Mesodermal cell (in vitro differentiated cells): Measurements from ENCODE around the gene FLCN.

Experiments
- H3K27ac ChIP-seq: 2 replicates; pipeline ENCODE4 v1.7.0; 2013; ENCODE audit warnings: mild to moderate bottlenecking, low read depth, low read length, moderate library complexity; ENCODE audit not compliant: severe bottlenecking
- H3K36me3 ChIP-seq: 2 replicates; pipeline ENCODE4 v1.7.1; 2013; ENCODE audit warnings: mild to moderate bottlenecking, low read length, moderate library complexity; ENCODE audit not compliant: control insufficient read depth, insufficient read depth
- H3K4me1 ChIP-seq: one replicate; pipeline ENCODE4 v1.7.1; 2013; ENCODE audit warnings: mild to moderate bottlenecking, low read length; ENCODE audit not compliant: insufficient read depth, control insufficient read depth, poor library complexity, severe bottlenecking
- H3K4me3 ChIP-seq: 2 replicates; pipeline ENCODE4 v1.7.0; 2013; ENCODE audit warnings: low read length, control low read depth, mild to moderate bottlenecking; ENCODE audit not compliant: insufficient read depth, poor library complexity, severe bottlenecking; ENCODE audit errors: extremely low read depth
- H3K9me3 ChIP-seq: 2 replicates; pipeline ENCODE4 v1.7.1; 2013; ENCODE audit warnings: mild to moderate bottlenecking, low read length, moderate library complexity; ENCODE audit not compliant: control insufficient read depth
- WGBS, 2 experiments: methylation state at CpG; one replicate each; pipeline ENCODE4 v1.1.5; 2013; ENCODE audit warnings: missing lambda C conversion rate in 2 of 2; ENCODE audit not compliant: insufficient coverage in 2 of 2; 5-methylcytosine and 5-hydroxymethylcytosine counted together

FLCN gene

DNA sequence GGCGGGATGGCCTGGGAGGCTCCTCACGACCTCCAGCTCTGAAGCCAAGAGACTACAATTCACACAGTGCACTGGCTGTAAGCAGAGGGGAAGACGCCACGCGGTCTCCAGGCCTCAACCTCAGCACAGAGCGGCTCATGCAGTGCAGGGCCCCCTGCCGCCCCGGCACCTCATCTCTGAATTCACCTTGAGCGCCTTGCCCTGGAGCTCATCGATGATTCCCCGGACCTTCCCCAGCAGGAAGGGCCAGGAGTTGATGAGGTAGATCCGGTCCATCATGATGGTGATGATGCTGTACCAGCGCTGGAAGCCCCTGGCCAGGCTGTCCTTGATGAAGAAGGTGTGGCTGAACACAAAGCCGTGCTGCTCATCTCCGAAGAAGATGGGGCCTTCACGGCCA lies 13.2 kb downstream of the FLCN start:
- Histone ChIP-seq H3K4me3 (no peak overlapping the region), H3K9me3 (no peaks in the 10 kb centered on the region), H3K27ac (no peak overlapping the region), H3K4me1 (no peaks in the 10 kb centered on the region), H3K36me3 (peaks cover 91% of the 10 kb centered on the region)
- WGBS, 2 experiments = 96 to 97% methylated on average over 14 to 16 of the region's 16 CpGs

- no peaks in the 10 kb centered on the region for H3K4me1 ChIP-seq
- H3K27ac ChIP-seq = no peak overlapping the region
- 95 to 96% methylated on average over 20 to 21 of the region's 22 CpGs for WGBS, 2 experiments
- H3K9me3 ChIP-seq = no peaks in the 10 kb centered on the region
- no peak overlapping the region for H3K4me3 ChIP-seq
- H3K36me3 ChIP-seq = peaks cover 90% of the 10 kb centered on the region
Measured at GRCh38 chr17:17221329-17221728, 15.6 kb downstream of the FLCN start.

- no peaks in the 10 kb centered on the region for H3K9me3 ChIP-seq
- H3K4me3 ChIP-seq = no peak overlapping the region
- peaks cover 90% of the 10 kb centered on the region for H3K36me3 ChIP-seq
- 95 to 100% methylated on average over 8 of the region's 8 CpGs for WGBS, 2 experiments
- no peaks in the 10 kb centered on the region for H3K4me1 ChIP-seq
- H3K27ac ChIP-seq = no peak overlapping the region
Measured at GRCh38 chr17:17220529-17220928, 16.4 kb downstream of the FLCN start.

DNA sequence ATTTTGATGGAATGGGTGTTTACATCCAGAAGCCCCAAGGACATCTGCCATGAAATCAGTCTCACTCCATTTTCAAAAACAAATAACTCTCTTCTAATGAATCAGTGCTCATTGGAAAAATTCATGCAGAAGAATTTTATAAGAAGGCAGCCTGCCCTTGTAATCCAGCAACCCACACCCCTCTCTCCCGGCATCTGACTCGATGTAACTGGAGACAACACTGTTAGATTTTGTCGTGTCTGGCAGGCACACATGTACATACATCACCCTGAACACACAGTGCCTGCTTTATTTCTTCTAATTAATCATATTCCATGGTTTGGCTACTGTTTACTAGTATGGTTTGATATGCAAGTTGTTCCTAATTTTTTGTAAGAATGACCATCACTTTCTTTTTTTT lies 19.0 kb downstream of the FLCN start:
- no peaks in the 10 kb centered on the region for H3K4me1 ChIP-seq
- WGBS, 2 experiments = 90% methylated on average over 2 of the region's 3 CpGs; no CpG with 5 or more reads in 1 of the 2 experiments
- peaks cover 87% of the 10 kb centered on the region for H3K36me3 ChIP-seq
- H3K9me3 ChIP-seq = no peaks in the 10 kb centered on the region
- H3K4me3 ChIP-seq = no peak overlapping the region
- H3K27ac ChIP-seq = no peak overlapping the region

- Histone ChIP-seq H3K4me1 (no peaks in the 10 kb centered on the region), H3K4me3 (no peak overlapping the region), H3K27ac (no peak overlapping the region), H3K36me3 (peaks cover 83% of the 10 kb centered on the region), H3K9me3 (no peaks in the 10 kb centered on the region)
- 96 to 97% methylated on average over 16 of the region's 16 CpGs for WGBS, 2 experiments
Measured at GRCh38 chr17:17216776-17217175, 20.2 kb downstream of the FLCN start.

GRCh38 chr17:17216236-17216635 lies 20.7 kb downstream of the FLCN start:
- whole genome bisulfite sequencing, 2 experiments = 97 to 100% methylated on average over 13 of the region's 17 CpGs
- H3K36me3 ChIP-seq = peaks cover 81% of the 10 kb centered on the region
- no peak overlapping the region for H3K4me3 ChIP-seq
- no peaks in the 10 kb centered on the region for H3K4me1 ChIP-seq
- no peaks in the 10 kb centered on the region for H3K9me3 ChIP-seq
- H3K27ac ChIP-seq = no peak overlapping the region

- Histone ChIP-seq H3K36me3 (peaks cover 77% of the 10 kb centered on the region), H3K4me1 (no peaks in the 10 kb centered on the region), H3K4me3 (no peak overlapping the region), H3K27ac (no peak overlapping the region), H3K9me3 (no peaks in the 10 kb centered on the region)
- 95 to 100% methylated on average over 4 to 6 of the region's 8 CpGs for WGBS, 2 experiments
Measured at GRCh38 chr17:17215575-17215974, 21.4 kb downstream of the FLCN start.

- Histone ChIP-seq H3K4me3 (no peak overlapping the region), H3K36me3 (peaks cover 71% of the 10 kb centered on the region), H3K27ac (no peak overlapping the region), H3K4me1 (no peaks in the 10 kb centered on the region), H3K9me3 (no peaks in the 10 kb centered on the region)
- 92 to 97% methylated on average over 17 to 21 of the region's 27 CpGs for WGBS, 2 experiments
Measured at GRCh38 chr17:17214646-17215436, 22.1 kb downstream of the FLCN start.

- Histone ChIP-seq H3K27ac (no peak overlapping the region), H3K4me1 (no peaks in the 10 kb centered on the region), H3K4me3 (no peak overlapping the region), H3K9me3 (no peaks in the 10 kb centered on the region), H3K36me3 (peaks cover 65% of the 10 kb centered on the region)
- WGBS, 2 experiments = 95 to 100% methylated on average over 6 to 7 of the region's 10 CpGs
Measured at GRCh38 chr17:17213775-17214174, 23.2 kb downstream of the FLCN start.

GRCh38 chr17:17207998-17208397 lies 29.0 kb downstream of the FLCN start:
- no peak overlapping the region for H3K4me3 ChIP-seq
- WGBS, 2 experiments = 93 to 100% methylated on average over 5 of the region's 8 CpGs
- H3K36me3 ChIP-seq = peaks cover 12% of the 10 kb centered on the region
- H3K27ac ChIP-seq = no peak overlapping the region
- H3K9me3 ChIP-seq = no peaks in the 10 kb centered on the region
- H3K4me1 ChIP-seq = peaks cover 5% of the 10 kb centered on the region

- 94 to 95% methylated on average over 16 of the region's 16 CpGs for WGBS, 2 experiments
- Histone ChIP-seq H3K9me3 (no peaks in the 10 kb centered on the region), H3K4me1 (peaks cover 5% of the 10 kb centered on the region), H3K27ac (no peak overlapping the region), H3K4me3 (no peak overlapping the region), H3K36me3 (peaks cover 9% of the 10 kb centered on the region)
Measured at GRCh38 chr17:17206913-17207335, 30.0 kb downstream of the FLCN start.
